ENCODE measurements around the gene UMODL1. TPM values are rescaled to one million over a fixed set of nuclear protein-coding genes. Genes with fewer than 3 reads are reported as not detected.

Gene UMODL1, protein sequence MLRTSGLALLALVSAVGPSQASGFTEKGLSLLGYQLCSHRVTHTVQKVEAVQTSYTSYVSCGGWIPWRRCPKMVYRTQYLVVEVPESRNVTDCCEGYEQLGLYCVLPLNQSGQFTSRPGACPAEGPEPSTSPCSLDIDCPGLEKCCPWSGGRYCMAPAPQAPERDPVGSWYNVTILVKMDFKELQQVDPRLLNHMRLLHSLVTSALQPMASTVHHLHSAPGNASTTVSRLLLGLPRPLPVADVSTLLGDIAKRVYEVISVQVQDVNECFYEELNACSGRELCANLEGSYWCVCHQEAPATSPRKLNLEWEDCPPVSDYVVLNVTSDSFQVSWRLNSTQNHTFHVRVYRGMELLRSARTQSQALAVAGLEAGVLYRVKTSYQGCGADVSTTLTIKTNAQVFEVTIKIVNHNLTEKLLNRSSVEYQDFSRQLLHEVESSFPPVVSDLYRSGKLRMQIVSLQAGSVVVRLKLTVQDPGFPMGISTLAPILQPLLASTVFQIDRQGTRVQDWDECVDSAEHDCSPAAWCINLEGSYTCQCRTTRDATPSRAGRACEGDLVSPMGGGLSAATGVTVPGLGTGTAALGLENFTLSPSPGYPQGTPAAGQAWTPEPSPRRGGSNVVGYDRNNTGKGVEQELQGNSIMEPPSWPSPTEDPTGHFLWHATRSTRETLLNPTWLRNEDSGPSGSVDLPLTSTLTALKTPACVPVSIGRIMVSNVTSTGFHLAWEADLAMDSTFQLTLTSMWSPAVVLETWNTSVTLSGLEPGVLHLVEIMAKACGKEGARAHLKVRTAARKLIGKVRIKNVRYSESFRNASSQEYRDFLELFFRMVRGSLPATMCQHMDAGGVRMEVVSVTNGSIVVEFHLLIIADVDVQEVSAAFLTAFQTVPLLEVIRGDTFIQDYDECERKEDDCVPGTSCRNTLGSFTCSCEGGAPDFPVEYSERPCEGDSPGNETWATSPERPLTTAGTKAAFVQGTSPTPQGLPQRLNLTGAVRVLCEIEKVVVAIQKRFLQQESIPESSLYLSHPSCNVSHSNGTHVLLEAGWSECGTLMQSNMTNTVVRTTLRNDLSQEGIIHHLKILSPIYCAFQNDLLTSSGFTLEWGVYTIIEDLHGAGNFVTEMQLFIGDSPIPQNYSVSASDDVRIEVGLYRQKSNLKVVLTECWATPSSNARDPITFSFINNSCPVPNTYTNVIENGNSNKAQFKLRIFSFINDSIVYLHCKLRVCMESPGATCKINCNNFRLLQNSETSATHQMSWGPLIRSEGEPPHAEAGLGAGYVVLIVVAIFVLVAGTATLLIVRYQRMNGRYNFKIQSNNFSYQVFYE
- under 0.01 TPM in 1 of 2 replicates, not detected in the other for total RNA-seq

GRCh38 chr21:42071146-42071737 is at the start of gene UMODL1:
Gene UMODL1, plus strand, starts transcription at chr21:42071317. Its CDS starts 0 bp downstream, at chr21:42071317.

Other genes starting within 250 kb of the UMODL1 start
- 4.8 and 7.1 TPM in 2 replicates for gene PRDM15, start 192.0 kb upstream of the UMODL1 start, total RNA-seq
- gene C2CD2, start 117.3 kb upstream of the UMODL1 start, total RNA-seq = 62.9 and 90.8 TPM in 2 replicates
- gene ZBTB21, start 61.0 kb upstream of the UMODL1 start, total RNA-seq = 7.7 and 9.0 TPM in 2 replicates
- 2.3 and 5.2 TPM in 2 replicates for gene ABCG1, start 147.8 kb downstream of the UMODL1 start, total RNA-seq
- gene TFF3, start 244.1 kb downstream of the UMODL1 start, total RNA-seq = 0.58 TPM in 1 of 2 replicates, not detected in the other